Urinary bladder (tissue), 4 donors: ENCODE data around the gene DCAF17. TPM values are rescaled to one million over a fixed set of nuclear protein-coding genes. Genes with fewer than 3 reads are reported as not detected.

ENCODE experiments used
- DNase-seq: peaks from one replicate; pipeline ENCODE4 v3.0.0-alpha.2; 2015; ENCODE audit errors: extremely low spot score
- H3K27ac ChIP-seq: one replicate; pipeline ENCODE4 v1.5.1; 2013; ENCODE audit warnings: low read depth, mild to moderate bottlenecking, moderate library complexity
- H3K36me3 ChIP-seq: one replicate; pipeline ENCODE4 v1.6.1; 2013; ENCODE audit warnings: mild to moderate bottlenecking, moderate library complexity; ENCODE audit not compliant: insufficient read depth
- H3K4me1 ChIP-seq: one replicate; pipeline ENCODE4 v1.6.1; 2013; ENCODE audit warnings: mild to moderate bottlenecking, moderate library complexity; ENCODE audit not compliant: insufficient read depth
- H3K4me3 ChIP-seq: one replicate; pipeline ENCODE4 v1.5.1; 2013; ENCODE audit warnings: low read depth, low read length
- WGBS: extraction: QIAGEN DNeasy Blood & Tissue Kit; methylation state at CpG from one replicate; pipeline ENCODE4 v1.1.7; 2013; 5-methylcytosine and 5-hydroxymethylcytosine counted together
- polyA plus RNA-seq: library from polyadenylated mRNA; stranded (reverse); fragments of 200-250 nt; gene quantifications from one replicate; pipeline ENCODE4 v1.2.3, GENCODE V29; 2013
- total RNA-seq: library from RNA; depleted of rRNA; stranded (reverse); fragments of >200 nt; gene quantifications from one replicate; pipeline ENCODE4 v1.2.3, GENCODE V29; 2014
- donor health status: healthy with polysubstance abuse.
- donor health status: healthy.

DCAF17 gene, protein sequence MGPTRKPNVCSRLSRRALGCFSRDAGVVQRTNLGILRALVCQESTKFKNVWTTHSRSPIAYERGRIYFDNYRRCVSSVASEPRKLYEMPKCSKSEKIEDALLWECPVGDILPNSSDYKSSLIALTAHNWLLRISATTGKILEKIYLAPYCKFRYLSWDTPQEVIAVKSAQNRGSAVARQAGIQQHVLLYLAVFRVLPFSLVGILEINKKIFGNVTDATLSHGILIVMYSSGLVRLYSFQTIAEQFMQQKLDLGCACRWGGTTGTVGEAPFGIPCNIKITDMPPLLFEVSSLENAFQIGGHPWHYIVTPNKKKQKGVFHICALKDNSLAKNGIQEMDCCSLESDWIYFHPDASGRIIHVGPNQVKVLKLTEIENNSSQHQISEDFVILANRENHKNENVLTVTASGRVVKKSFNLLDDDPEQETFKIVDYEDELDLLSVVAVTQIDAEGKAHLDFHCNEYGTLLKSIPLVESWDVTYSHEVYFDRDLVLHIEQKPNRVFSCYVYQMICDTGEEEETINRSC
- 48.0 TPM for total RNA-seq
- 9.3 TPM for polyA plus RNA-seq

DNA sequence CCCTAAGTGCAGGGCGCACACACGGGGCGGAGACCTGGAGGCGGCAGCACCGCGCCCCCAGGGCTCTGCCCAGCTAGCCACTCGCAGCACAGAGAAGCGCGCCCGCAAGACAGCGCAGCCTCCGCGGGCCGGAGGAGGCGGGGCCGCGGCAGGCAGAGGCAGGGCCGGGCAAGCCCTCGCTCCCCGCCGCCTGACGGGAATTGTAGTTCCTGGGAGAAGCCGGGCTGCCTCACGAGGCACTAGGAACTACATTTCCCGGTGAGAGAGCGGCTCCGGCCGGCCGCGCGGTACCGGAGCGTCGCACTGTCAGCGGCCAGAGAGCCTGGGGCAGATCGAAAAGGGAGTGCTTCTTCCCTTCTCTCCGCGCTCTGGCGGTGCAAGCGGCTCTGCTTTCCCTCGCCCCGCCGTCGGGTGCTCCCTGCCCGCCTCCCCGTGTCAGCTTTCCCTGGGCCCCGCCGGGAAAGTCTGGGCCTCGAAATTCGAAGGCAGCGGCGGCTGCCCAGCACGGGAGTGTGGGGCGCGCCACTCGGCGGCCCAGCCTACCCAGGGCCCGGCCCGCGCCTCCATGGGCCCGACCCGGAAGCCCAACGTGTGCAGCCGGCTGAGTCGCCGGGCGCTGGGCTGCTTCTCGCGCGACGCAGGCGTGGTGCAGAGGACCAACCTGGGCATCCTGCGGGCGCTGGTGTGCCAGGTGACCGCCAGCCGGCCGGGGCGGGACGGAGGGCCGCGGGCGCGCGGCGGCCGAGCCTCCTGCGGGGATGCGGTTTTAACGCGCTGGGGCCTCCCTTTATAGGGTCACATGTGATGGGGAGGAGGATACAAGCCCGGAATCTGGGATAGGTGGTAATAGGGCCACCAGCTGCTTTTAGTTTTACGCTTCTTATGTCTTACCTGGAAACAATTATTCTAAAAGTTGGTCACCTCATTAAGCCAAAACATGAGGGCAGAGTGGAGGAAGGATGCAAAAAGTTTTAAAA lies at the start of gene DCAF17:
Gene DCAF17, plus strand, starts transcription at position 214 of the 977 bp plus-strand sequence. Its CDS starts 352 bp downstream, at position 566.
- under 1% methylated on average over 92 of the region's 92 CpGs for WGBS
- DNase-seq, result peak; percentile 89
- H3K27ac ChIP-seq, result peak within 1 kb of the TSS; percentile 97
- H3K4me3 ChIP-seq, result peak within 1 kb of the TSS; percentile 79
- H3K36me3 ChIP-seq, result no peaks in the 10 kb centered on the region
- H3K4me1 ChIP-seq, result no peaks in the 10 kb centered on the region

DNA sequence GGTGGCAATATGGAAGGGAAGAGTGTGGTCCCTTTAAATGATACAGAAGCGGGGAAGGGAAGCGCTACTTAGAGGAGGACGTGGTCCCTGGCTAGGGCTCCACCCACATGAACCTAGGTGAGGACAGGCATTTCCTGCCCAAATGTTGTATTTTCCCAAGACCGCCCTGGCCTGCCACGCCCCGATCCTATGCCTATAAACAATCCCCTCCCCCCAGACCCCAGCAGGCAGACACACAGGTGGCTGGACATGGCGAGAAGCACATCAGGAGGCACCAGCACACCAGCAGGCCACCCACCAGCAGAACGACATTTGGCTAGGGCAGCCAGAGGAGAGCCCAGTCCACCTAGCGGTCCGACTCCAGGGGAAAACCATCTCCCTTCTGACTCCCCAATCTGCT lies 47.4 kb upstream of the DCAF17 start:
- no peak overlapping the region for H3K4me3 ChIP-seq
- DNase-seq, result no peak
- H3K4me1 ChIP-seq, result no peaks in the 10 kb centered on the region
- 89% methylated on average over 10 of the region's 10 CpGs for WGBS
- H3K27ac ChIP-seq, result no peak overlapping the region
- H3K36me3 ChIP-seq, result no peaks in the 10 kb centered on the region

DNA sequence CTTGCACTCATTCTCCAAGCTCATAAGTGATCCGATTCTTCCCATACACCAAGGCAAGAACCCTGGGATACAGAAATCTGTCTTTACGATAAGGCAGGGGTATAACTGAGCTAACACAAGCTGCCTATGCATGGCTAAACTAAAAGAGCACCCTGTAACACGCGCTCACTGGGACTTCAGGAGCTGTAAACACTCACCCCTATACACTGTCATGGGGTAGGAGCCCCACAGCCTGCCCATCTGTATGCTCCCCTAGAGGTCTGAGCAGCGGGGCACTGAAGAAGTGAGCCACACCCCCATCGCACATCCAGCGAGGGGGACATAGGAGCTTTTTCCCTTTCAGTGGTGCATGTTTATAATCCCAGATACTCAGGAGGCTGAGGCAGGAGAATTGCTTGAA lies 47.0 kb upstream of the DCAF17 start:
- Histone ChIP-seq H3K4me1 (no peaks in the 10 kb centered on the region), H3K27ac (no peak overlapping the region), H3K4me3 (no peak overlapping the region), H3K36me3 (no peaks in the 10 kb centered on the region)
- DNase-seq, result no peak
- 88% methylated on average over 7 of the region's 7 CpGs for WGBS

- Histone ChIP-seq H3K27ac (no peak overlapping the region), H3K4me3 (no peak overlapping the region), H3K4me1 (no peaks in the 10 kb centered on the region), H3K36me3 (no peaks in the 10 kb centered on the region)
- 100% methylated on average over 1 of the region's 1 CpG for WGBS
- DNase-seq, result no peak
Measured at GRCh38 chr2:171389325-171389724, 44.7 kb upstream of the DCAF17 start.

- Histone ChIP-seq H3K36me3 (no peaks in the 10 kb centered on the region), H3K27ac (no peak overlapping the region), H3K4me3 (no peak overlapping the region), H3K4me1 (no peaks in the 10 kb centered on the region)
- no peak for DNase-seq
- 94% methylated on average over 1 of the region's 1 CpG for WGBS
Measured at GRCh38 chr2:171389780-171390179, 44.2 kb upstream of the DCAF17 start.

DNA sequence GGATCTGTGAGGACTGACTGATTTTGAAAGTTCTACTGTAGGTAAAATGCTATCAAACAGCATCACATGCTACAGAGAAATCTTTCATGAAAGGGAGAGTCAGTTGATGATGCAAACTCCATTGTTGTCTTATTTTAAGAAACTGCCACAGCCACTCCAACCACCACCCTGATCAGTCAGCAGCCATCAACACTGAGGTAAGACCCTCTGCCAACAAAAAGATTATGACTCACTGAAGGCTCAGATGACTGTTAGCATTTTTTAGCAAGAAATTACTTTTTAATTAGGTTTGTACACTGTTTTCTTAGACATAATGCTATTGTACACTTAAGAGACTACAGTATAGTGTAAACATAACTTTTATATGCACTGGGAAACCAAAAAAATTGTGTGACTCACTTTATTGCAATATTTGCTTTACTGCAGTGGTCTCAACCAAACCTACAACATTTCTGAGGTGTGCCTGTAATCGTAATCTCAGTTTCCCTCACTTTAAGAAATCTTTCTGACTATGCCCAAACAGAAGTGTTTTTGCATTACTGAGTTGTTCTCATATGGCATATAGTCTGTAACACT lies 43.0 kb upstream of the DCAF17 start:
- no peak for DNase-seq
- no peak overlapping the region for H3K27ac ChIP-seq

DNA sequence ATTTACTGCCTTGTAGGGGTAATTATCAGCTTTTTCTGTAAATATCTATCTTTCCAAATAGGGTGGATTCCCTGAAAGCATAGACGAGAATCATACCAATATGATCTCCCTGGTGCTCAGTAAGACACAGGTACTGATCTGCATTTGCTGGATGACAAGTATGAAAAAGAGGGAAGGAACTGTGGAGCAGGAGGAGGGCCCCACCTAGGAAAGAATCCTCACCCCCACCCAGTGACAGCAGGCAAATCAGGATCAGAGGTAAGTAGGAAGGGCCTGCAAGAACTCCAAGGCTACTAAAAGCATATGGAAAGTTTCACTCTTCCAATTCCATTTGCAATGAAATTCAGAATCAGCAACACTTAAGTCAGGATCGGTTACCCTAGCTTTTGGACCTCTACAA lies 42.5 kb upstream of the DCAF17 start:
- WGBS, result 75% methylated on average over 2 of the region's 2 CpGs

More for the DNA sequence above, 43.0 kb upstream of the DCAF17 start:
- Histone ChIP-seq H3K4me3 (no peak overlapping the region), H3K36me3 (no peaks in the 10 kb centered on the region), H3K4me1 (no peaks in the 10 kb centered on the region)
- WGBS, result 78% methylated on average over 1 of the region's 1 CpG

DNA sequence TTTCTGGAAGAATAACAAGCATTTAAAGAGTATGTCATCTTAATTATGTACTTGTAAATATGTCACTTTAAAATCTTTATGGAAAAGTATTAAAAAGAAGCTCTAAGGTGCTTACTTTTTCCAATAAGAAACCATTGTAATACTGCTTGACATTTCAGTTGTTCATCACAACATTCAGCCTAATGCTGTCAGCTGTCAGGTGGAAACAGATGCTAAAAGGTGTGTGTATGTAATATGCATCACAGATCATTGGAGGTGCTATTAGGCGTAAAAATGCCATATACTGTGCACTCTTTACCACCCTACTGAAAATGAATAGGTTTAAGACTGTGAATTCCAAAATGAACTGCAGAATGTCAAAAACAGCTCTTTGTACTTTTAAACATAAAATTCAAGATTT lies 40.5 kb upstream of the DCAF17 start:
- 98% methylated on average over 1 of the region's 1 CpG for WGBS
- Histone ChIP-seq H3K36me3 (no peaks in the 10 kb centered on the region), H3K4me3 (no peak overlapping the region), H3K27ac (no peak overlapping the region), H3K4me1 (no peaks in the 10 kb centered on the region)
- DNase-seq, result no peak

More for the DNA sequence above, 42.5 kb upstream of the DCAF17 start:
- H3K4me3 ChIP-seq, result no peak overlapping the region
- H3K27ac ChIP-seq, result no peak overlapping the region
- no peaks in the 10 kb centered on the region for H3K4me1 ChIP-seq
- DNase-seq, result no peak
- no peaks in the 10 kb centered on the region for H3K36me3 ChIP-seq

- 31% methylated on average over 1 of the region's 1 CpG for WGBS
- no peak overlapping the region for H3K4me3 ChIP-seq
- H3K4me1 ChIP-seq, result no peaks in the 10 kb centered on the region
- no peak for DNase-seq
- H3K36me3 ChIP-seq, result peaks cover under 1% of the 10 kb centered on the region
- no peak overlapping the region for H3K27ac ChIP-seq
Measured at GRCh38 chr2:171394164-171394740, 39.8 kb upstream of the DCAF17 start.

DNA sequence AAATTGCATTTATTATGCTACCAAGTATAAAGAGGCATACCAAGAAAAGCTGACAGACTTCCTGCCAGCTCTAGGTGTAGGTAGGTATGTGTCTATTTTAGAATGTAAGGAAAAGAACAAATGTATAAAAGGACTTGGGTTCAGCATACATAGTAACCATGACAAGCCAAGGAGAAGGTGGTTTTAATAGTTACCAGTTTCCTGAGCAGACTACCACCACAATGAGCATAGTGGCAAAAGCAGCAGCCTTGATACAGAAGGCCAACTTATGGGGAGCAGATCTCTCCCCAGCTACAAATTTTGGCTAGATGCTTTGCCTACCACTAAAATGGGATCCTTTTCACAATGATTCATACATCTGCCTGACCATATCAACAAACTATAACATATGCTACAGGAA lies 34.7 kb upstream of the DCAF17 start:
- Histone ChIP-seq H3K4me3 (no peak overlapping the region), H3K36me3 (peaks cover 2% of the 10 kb centered on the region), H3K27ac (no peak overlapping the region), H3K4me1 (no peaks in the 10 kb centered on the region)
- DNase-seq, result no peak

GRCh38 chr2:171400395-171400794 lies 33.6 kb upstream of the DCAF17 start:
- no peak overlapping the region for H3K27ac ChIP-seq
- H3K4me3 ChIP-seq, result no peak overlapping the region
- DNase-seq, result no peak
- 90% methylated on average over 3 of the region's 3 CpGs for WGBS
- no peaks in the 10 kb centered on the region for H3K4me1 ChIP-seq
- H3K36me3 ChIP-seq, result peaks cover 2% of the 10 kb centered on the region

- WGBS, result 99% methylated on average over 1 of the region's 1 CpG
- DNase-seq, result no peak
- Histone ChIP-seq H3K4me1 (no peaks in the 10 kb centered on the region), H3K36me3 (peaks cover 2% of the 10 kb centered on the region), H3K4me3 (no peak overlapping the region), H3K27ac (no peak overlapping the region)
Measured at GRCh38 chr2:171401947-171402346, 32.1 kb upstream of the DCAF17 start.
